T-helper 1 cell treated with Interleukin-12 subunit alpha and Interleukin-12 subunit beta and Interleukin-4 antibody, amounts not matched to agents 30 μg/mL and 1 μg/mL, for 36 hours (primary cell): ENCODE data around the gene PKHD1.
"Not testable (repeated sequence)": the region's sequence is repeated elsewhere in the genome, so short reads cannot be mapped to it uniquely, and the experiment has no call there.

Source experiments
- H3K27ac Mint-ChIP-seq: one replicate; pipeline ENCODE4 v1.8.0; 2021; ENCODE audit warnings: mild to moderate bottlenecking, mixed read lengths
- H3K27me3 Mint-ChIP-seq: one replicate; pipeline ENCODE4 v1.8.0; 2021; ENCODE audit warnings: low read depth, mixed read lengths
- H3K36me3 Mint-ChIP-seq: one replicate; pipeline ENCODE4 v1.8.0; 2021; ENCODE audit warnings: low read depth, mixed read lengths
- H3K4me1 Mint-ChIP-seq: one replicate; pipeline ENCODE4 v1.8.0; 2021; ENCODE audit warnings: low read depth, mixed read lengths
- H3K4me3 Mint-ChIP-seq: one replicate; pipeline ENCODE4 v1.8.0; 2021; ENCODE audit warnings: mild to moderate bottlenecking, moderate library complexity, mixed read lengths
- H3K9me3 Mint-ChIP-seq: one replicate; pipeline ENCODE4 v1.8.0; 2021; ENCODE audit warnings: mixed read lengths

PKHD1 gene

GRCh38 chr6:51885957-51886356, 201.5 kb downstream of the PKHD1 start:
- no peaks in the 10 kb centered on the region for H3K36me3 Mint-ChIP-seq
- no peak overlapping the region for H3K4me3 Mint-ChIP-seq
- no peaks in the 10 kb centered on the region for H3K27me3 Mint-ChIP-seq
- no peak overlapping the region for H3K27ac Mint-ChIP-seq
- H3K9me3 Mint-ChIP-seq: no peaks in the 10 kb centered on the region
- H3K4me1 Mint-ChIP-seq: no peaks in the 10 kb centered on the region

DNA sequence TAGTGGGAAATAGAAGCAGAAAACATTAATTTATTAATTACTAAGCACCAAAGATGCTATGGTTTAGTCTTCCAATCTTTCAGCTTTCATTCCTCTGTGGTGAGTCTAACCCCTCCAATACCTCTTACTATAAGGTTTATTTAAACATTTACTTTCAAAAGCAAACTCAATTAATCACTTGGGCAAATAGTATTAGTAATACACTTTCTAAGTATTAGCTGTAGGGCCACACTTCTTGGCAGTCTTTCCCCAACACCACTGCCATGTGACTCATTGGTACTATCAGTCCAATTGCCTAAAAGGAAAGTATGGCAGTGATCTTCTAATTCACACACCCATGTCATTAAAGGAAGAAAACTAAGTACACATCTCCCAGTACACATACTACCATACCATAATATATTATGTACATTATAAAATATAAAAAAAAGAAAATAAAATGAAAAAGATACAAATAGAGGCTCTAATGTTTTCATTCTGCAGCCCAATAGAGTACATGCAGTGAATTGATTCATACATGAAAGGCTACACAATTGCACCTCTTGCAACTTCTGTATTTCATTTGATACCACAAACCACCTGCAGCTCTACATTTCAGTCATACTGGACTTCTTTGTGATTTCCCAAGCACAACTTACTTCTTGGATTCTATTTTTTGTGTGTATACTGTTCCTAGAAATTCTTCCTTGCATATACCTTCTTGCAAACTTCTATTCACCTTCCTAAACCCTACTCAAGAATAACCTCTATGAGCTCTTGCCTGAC, 218.6 kb downstream of the PKHD1 start:
- Mint-ChIP-seq H3K4me3 (no peak overlapping the region), H3K36me3 (no peaks in the 10 kb centered on the region), H3K27ac (no peak overlapping the region), H3K9me3 (no peaks in the 10 kb centered on the region), H3K27me3 (no peaks in the 10 kb centered on the region), H3K4me1 (no peaks in the 10 kb centered on the region)

DNA sequence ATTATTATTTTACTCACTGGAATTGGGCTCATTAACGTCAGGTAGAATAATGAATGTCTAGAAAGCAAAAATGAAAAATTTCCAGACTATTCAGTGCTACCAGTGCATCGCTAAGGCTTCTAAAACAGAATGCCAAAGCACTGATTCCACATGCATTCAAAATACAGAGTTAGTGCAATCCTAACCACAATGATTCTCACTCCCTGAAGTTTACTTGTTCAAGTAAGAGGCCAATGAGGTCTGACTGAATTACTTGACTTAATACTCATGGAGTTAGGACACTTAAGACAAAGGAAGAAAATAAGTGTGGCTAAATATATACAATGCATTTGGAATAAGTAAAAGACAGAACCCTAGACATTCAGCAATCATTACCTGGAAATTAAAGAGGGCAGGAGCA, 220.5 kb downstream of the PKHD1 start:
- H3K27me3 Mint-ChIP-seq: no peaks in the 10 kb centered on the region
- no peaks in the 10 kb centered on the region for H3K4me1 Mint-ChIP-seq
- no peak overlapping the region for H3K27ac Mint-ChIP-seq
- no peaks in the 10 kb centered on the region for H3K36me3 Mint-ChIP-seq
- H3K9me3 Mint-ChIP-seq: no peaks in the 10 kb centered on the region
- H3K4me3 Mint-ChIP-seq: no peak overlapping the region

- no peaks in the 10 kb centered on the region for H3K36me3 Mint-ChIP-seq
- no peak overlapping the region for H3K27ac Mint-ChIP-seq
- H3K9me3 Mint-ChIP-seq: no peaks in the 10 kb centered on the region
- no peak overlapping the region for H3K4me3 Mint-ChIP-seq
- no peaks in the 10 kb centered on the region for H3K4me1 Mint-ChIP-seq
- no peaks in the 10 kb centered on the region for H3K27me3 Mint-ChIP-seq
These were observed 221.4 kb downstream of the PKHD1 start for GRCh38 chr6:51865996-51866395.

DNA sequence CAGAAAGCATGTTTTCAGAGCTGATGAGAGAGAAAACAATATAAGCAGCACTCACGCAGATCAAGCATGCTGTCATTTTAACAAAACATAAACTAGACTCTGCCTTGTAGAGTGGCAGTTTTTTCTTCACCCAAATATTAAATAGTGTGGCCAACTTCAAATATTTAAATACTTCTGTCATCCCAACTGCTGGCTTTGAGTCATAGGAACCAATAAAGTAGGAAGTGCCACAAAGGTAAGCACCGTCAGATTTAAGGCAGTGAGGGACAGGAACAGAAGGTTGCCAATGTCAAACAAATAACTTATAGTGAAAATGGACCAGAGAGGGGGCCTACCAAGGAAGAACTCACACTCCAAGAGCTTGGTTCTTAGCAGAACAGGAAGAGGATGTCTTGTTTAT, 222.2 kb downstream of the PKHD1 start:
- Mint-ChIP-seq H3K36me3 (no peaks in the 10 kb centered on the region), H3K9me3 (no peaks in the 10 kb centered on the region), H3K27me3 (no peaks in the 10 kb centered on the region), H3K4me3 (no peak overlapping the region), H3K27ac (no peak overlapping the region), H3K4me1 (no peaks in the 10 kb centered on the region)

DNA sequence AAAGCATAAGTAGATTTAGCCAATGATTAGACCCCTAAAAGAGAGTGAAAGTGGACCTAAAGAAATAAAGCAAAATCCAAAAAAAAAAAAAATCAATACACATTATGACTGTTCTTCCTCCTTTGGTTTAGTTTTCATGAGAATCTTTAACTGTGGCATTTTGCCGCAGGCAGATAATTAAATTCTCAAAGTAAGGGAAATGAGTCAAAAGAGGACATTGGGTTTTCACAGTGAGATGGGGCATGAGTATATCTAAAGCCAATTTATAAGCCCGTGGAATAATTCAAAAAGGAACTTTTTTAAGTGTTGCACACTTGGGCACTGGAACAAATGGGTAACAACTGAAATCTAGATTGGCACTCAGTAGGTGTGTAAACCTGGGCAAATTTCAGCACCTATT, 230.3 kb downstream of the PKHD1 start:
- no peaks in the 10 kb centered on the region for H3K36me3 Mint-ChIP-seq
- H3K4me1 Mint-ChIP-seq: no peaks in the 10 kb centered on the region
- no peak overlapping the region for H3K27ac Mint-ChIP-seq
- H3K27me3 Mint-ChIP-seq: no peaks in the 10 kb centered on the region
- no peak overlapping the region for H3K4me3 Mint-ChIP-seq
- no peaks in the 10 kb centered on the region for H3K9me3 Mint-ChIP-seq

GRCh38 chr6:51856508-51856907, 230.9 kb downstream of the PKHD1 start:
- no peaks in the 10 kb centered on the region for H3K4me1 Mint-ChIP-seq
- no peaks in the 10 kb centered on the region for H3K9me3 Mint-ChIP-seq
- H3K36me3 Mint-ChIP-seq: no peaks in the 10 kb centered on the region

DNA sequence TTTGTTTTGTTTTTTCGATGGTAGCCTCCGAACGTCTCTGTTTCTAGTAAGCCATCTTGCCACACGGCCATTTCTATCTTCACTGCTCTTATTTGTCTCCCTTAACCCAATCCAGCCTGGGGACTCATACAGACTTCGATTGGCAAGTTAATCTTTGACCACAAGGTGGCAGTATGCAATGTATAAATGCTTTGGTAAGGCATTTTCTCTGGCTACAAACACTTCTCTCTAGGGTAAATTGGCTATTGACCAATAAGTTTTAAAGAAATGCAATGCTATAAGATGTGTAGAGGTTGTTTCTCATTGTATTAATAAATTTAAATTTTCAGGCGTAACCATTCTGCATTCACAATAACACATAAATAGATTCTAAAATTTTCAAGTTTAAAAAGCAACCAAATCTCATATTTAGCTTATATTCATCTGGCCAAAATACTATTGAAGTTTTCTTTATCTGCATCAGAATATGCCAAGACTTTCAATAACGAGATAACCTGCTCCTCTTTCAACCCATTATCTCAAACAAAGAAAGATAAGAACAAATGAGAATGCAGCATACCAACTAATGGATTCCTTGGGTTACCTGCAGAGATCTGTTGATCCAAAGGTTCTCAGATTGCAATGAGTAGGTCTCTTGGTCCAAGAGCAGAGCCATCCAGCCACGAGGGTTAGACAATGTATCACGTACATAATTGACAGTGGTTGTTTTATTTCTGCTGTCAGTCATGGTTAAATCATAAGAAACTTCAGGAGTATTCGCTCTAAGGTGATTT, 231.9 kb downstream of the PKHD1 start:
- no peaks in the 10 kb centered on the region for H3K9me3 Mint-ChIP-seq
- H3K36me3 Mint-ChIP-seq: no peaks in the 10 kb centered on the region
- no peak overlapping the region for H3K4me3 Mint-ChIP-seq
- H3K27me3 Mint-ChIP-seq: no peaks in the 10 kb centered on the region
- H3K4me1 Mint-ChIP-seq: no peaks in the 10 kb centered on the region
- no peak overlapping the region for H3K27ac Mint-ChIP-seq

More at GRCh38 chr6:51856508-51856907, 230.9 kb downstream of the PKHD1 start:
- no peak overlapping the region for H3K27ac Mint-ChIP-seq
- H3K4me3 Mint-ChIP-seq: no peak overlapping the region
- no peaks in the 10 kb centered on the region for H3K27me3 Mint-ChIP-seq

DNA sequence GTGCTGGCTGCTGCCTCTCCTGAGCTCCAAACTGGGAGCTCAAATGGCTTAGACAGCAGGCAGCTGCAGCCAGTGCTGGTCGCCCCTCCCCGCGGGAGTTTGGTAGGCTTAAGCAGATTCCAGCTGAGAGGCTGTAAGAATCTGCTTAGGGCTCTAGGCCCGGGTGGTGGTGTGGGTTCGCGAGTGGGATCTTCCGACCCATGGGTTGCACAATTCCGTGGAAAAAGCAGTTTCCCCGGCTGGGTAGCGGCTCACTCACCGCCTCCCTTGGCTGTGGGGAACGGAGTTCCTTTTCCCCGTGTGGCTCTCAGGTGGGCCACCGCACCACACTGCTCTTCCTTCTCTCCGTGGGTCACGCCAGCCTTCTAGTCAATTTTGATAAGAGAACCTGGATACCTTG, 232.5 kb downstream of the PKHD1 start:
- Mint-ChIP-seq H3K4me1 (no peaks in the 10 kb centered on the region), H3K36me3 (no peaks in the 10 kb centered on the region), H3K27me3 (no peaks in the 10 kb centered on the region), H3K27ac (no peak overlapping the region), H3K9me3 (no peaks in the 10 kb centered on the region), H3K4me3 (no peak overlapping the region)

DNA sequence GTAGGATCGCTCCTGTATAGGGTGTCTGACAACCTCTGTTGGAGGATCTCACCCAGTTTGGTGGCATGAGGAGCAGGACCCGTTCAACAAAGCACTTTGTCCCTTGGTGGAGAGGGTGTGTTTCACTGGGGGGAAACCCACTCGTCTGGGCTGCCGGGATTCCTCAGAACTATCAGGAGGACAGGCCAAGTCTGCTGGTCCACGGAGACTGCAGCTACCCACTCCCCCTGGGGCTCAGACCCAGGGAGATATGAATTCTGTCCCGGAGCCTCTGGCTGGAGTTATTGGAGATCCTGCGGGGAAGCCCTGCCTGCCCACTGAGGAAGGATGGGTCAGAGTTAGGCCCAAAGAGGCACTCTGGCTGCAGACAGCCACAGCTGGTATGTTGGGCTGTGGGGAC, 233.1 kb downstream of the PKHD1 start:
- Mint-ChIP-seq H3K9me3 (no peaks in the 10 kb centered on the region), H3K4me3 (no peak overlapping the region), H3K36me3 (no peaks in the 10 kb centered on the region), H3K4me1 (no peaks in the 10 kb centered on the region), H3K27me3 (no peaks in the 10 kb centered on the region), H3K27ac (no peak overlapping the region)

DNA sequence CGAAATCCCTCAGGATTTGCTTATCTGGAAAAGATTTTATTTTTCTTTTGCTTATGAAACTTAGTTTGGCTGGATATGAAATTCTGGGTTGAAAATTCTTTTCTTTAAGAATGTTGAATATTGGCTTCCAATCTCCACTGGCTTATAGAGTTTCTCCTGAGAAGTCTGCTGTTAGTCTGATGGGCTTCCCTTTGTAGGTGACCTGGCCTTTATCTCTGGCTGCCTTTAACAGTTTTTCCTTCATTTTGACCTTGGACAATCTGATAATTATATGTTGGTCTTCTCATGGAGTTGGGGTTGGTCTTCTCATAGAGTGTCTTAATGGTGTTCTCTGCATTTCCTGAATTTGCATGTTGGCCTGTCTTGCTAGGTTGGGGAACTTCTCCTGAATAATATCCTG, 234.3 kb downstream of the PKHD1 start:
- H3K9me3 Mint-ChIP-seq, H3K27me3 Mint-ChIP-seq, H3K36me3 Mint-ChIP-seq, H3K4me3 Mint-ChIP-seq, H3K4me1 Mint-ChIP-seq, H3K27ac Mint-ChIP-seq: not testable (repeated sequence)

- no peaks in the 10 kb centered on the region for H3K4me1 Mint-ChIP-seq
- no peak overlapping the region for H3K27ac Mint-ChIP-seq
- no peak overlapping the region for H3K4me3 Mint-ChIP-seq
- H3K9me3 Mint-ChIP-seq: no peaks in the 10 kb centered on the region
- no peaks in the 10 kb centered on the region for H3K27me3 Mint-ChIP-seq
- H3K36me3 Mint-ChIP-seq: no peaks in the 10 kb centered on the region
These were observed 240.9 kb downstream of the PKHD1 start for GRCh38 chr6:51846531-51846930.

- Mint-ChIP-seq H3K4me3 (no peak overlapping the region), H3K27ac (no peak overlapping the region), H3K27me3 (peaks cover 4% of the 10 kb centered on the region), H3K9me3 (no peaks in the 10 kb centered on the region), H3K36me3 (no peaks in the 10 kb centered on the region), H3K4me1 (no peaks in the 10 kb centered on the region)
These were observed 243.1 kb downstream of the PKHD1 start for GRCh38 chr6:51844336-51844735.

DNA sequence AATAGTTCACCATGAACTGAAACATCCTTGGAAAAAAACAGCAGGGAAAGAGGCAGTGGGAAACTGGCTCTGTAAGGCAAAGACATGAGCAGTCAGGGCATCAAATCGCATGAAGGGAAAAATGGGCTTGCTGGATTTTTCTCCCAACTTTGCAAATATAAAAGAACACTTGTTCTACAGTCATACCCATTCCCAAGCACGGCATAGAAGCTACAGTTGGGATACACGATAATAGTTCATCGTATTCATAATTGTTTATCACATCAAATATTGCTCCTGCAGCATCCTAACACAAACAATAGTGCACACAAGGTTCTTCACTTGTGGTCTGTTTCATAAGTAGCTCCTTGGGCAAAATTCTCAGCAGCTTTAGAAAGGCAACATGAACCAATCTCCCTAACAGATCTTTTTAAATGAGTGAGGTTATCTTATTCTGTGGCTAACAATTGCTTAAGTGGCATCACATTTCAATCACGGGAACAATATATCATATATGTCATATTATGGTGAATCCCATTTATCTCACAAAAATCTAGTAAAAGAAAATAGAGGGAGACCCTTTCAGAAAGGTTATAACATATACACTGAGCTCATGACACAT, 243.9 kb downstream of the PKHD1 start:
- H3K27ac Mint-ChIP-seq: no peak overlapping the region
- H3K9me3 Mint-ChIP-seq: no peaks in the 10 kb centered on the region
- H3K4me3 Mint-ChIP-seq: no peak overlapping the region
- H3K27me3 Mint-ChIP-seq: peaks cover 4% of the 10 kb centered on the region
- no peaks in the 10 kb centered on the region for H3K36me3 Mint-ChIP-seq
- H3K4me1 Mint-ChIP-seq: no peaks in the 10 kb centered on the region

- Mint-ChIP-seq H3K27ac (no peak overlapping the region), H3K36me3 (no peaks in the 10 kb centered on the region), H3K27me3 (peaks cover 4% of the 10 kb centered on the region), H3K4me1 (no peaks in the 10 kb centered on the region), H3K4me3 (no peak overlapping the region), H3K9me3 (no peaks in the 10 kb centered on the region)
These were observed 244.5 kb downstream of the PKHD1 start for GRCh38 chr6:51842804-51843378.
